Skin epidermis (tissue), 12 donors: ENCODE data around the gene TXNDC12.
"Not testable (repeated sequence)": the region's sequence is repeated elsewhere in the genome, so short reads cannot be mapped to it uniquely, and the experiment has no call there.

ENCODE experiments used
- H3K27ac ChIP-seq, 21 experiments: fragments of 200-600 bp; sonication (generic) in 11 of 21; one replicate each; pipeline ENCODE4 v1.5.0; 2020; ENCODE audit warnings: mild to moderate bottlenecking in 3 of 21, inconsistent platforms in 2 of 21, moderate library complexity in 2 of 21
- H3K4me3 ChIP-seq, 7 experiments: fragments of 200-600 bp; sonication (generic) in 2 of 7; one replicate each; pipeline ENCODE4 v1.5.0; 2020; ENCODE audit warnings: inconsistent platforms in 2 of 7, mild to moderate bottlenecking in 2 of 7, moderate library complexity in 1 of 7

The TXNDC12 gene

DNA sequence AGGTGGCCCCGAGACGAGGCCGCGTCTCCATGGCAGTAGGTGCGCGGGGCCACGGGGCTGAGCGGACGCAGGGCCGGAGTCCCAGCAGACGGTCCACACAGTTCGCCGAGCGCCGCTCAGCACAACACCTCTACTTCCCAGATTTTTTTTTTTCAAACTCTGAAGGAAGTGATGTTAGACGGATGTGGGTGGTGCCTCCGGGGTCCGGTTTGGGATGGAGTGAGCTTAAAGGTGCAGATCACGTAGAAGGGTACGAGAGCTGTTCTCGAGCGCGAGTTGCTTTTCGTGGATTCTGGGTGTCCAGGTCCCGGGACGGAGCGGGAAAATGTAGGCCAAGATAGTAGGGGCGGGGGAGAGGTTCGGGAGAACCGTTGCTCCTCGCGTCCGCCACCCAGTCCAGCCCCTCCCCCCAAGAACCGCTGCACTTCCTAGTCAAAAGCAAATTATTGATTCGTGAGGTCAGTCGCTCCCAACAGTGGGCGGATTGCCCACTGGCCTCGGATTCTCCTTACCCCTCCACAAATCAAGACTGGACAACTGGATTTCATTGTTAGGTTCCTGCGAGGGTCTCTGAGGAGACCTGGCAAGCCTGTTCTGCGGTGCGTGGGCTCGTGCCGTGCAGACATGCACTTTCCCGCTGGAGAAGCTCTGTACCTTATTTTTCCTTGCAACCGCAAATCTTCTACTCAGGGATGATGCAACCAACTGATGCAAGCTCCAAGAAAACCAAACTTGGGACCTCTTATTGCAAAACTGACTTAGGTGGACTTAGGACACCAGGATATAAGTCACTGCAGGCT lies at the start of gene TXNDC12:
Gene TXNDC12 (minus strand): TSS at position 126 of the 800 bp plus-strand sequence. CDS start 95 bp downstream, at position 31.
- Histone ChIP-seq H3K27ac (peak within 1 kb of the TSS; percentile 13 to 97 (median 91)), H3K4me3 (peak within 1 kb of the TSS; percentile 68 to 98 (median 78))

DNA sequence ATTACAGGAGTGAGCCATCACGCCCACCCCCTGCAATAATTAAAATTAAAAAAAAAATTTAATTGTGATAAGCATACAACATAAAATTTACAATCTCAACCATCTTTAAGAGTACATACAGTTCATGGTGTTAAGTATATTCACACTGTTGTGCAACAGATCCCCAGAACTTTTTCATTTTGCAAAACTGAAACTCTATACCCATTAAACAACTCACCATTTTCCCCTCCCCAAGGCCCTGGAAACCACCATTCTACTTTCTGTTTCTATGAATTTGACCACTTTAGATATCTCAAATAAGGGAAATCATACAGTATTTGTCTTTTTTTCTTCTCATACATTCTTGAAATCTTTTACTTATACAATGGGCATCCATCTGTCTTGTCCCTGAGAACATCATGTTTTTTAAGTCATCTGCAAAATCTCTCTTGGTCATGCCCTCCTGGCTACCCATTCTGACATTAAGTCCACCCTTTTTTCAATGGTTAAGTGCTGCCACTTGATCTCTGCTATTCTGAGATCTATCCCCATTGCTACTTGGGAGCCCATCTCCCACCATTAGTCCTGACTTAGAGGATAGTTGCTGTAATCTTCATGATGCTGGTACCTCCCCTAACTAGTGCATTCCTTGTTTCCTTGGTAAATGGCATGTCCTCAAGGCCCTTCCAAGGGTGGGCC lies 47.5 kb upstream of the TXNDC12 start:
- no peak overlapping the region for H3K27ac ChIP-seq

DNA sequence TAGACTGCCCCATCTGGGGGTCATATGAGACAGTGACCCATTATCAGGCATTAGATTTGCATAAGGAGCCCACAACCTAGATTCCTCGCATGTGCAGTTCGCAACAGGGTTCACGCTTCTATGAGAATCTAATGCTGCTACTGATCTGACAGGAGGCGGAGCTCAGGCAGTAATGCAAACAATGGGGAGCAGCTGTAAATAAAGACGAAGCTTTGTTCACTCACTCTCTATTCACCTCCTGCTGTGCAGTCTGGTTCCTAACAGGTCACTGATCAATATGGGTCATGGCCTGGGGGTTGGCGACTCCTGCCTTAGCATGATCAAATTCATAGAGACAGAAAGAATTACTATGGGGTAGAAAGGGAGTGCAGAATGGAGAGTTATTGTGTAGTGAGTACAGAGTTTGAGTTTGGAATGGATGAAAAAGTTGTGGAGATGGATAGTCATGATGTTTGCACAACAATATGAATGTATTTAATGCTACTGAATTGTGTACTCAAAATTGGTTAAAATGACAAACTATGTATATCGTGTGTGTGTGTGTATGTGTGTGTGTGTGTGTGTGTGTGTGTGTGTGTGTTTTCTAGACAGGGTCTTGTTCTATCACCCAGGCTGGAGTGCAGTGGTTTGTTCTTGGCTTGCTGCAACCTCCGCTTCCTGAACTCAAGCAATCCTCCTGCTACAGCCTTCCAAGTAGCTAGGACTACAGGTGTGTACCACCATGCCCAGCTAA lies 43.3 kb upstream of the TXNDC12 start:
- no peak overlapping the region for H3K4me3 ChIP-seq
- no peak overlapping the region for H3K27ac ChIP-seq

More for the DNA sequence above, 47.5 kb upstream of the TXNDC12 start:
- H3K4me3 ChIP-seq = no peak overlapping the region

DNA sequence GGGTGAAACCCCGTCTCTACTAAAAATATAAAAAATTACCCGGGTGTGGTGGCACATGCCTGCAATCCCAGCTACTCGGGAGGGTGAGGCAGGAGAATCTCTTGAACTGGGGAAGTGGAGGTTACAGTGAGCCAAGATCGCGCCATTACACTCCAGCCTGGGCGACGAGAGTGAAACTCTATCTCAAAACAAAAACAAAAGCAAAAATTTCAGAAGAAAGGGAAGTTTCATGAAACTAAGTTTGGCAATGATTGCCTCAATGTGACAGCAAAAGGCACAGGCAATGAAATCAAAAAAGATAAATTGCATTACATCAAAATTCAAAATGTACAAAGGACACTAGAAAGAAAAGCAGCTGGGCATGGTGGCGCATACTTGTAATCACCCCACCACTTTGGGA lies 41.2 kb upstream of the TXNDC12 start:
- Histone ChIP-seq H3K4me3 (no peak overlapping the region), H3K27ac (no peak overlapping the region)

DNA sequence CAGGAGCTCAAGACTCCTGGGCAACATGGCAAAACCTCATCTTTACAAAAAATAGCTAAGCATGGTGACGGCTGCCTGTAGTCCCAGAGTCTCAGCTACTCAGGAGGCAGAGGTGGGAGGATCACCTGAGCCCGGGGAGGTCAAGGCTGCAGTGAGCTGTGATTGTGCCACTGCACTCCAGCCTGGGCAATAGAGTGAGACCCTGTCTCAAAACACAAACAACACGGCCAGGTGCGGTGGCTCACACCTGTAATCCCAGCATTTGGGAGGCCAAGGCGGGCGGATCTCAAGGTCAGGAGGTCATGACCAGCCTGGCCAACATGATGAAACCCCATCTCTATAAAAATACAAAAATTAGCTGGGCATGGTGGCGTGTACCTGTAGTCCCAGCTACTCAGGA lies 39.3 kb upstream of the TXNDC12 start:
- H3K4me3 ChIP-seq, H3K27ac ChIP-seq: not testable (repeated sequence)

DNA sequence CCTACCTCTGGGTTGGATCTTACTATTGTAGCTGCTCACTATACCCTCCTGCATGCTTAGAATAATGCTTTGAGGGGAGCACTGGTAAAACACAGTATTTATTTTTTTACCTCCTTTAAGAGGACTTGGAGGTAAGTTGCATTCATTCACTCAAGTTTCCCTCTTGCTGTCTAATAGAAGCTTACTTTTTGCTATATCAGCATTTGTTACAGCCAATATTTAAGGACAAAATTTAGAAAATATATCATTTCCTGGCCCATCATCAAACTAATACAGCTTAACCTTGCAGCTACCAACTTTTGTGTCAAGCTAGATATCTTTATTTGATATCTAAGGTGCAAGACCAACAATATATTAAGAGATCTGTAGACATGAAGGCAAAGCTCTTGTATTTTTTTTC lies 32.9 kb upstream of the TXNDC12 start:
- H3K27ac ChIP-seq = not testable (repeated sequence)

DNA sequence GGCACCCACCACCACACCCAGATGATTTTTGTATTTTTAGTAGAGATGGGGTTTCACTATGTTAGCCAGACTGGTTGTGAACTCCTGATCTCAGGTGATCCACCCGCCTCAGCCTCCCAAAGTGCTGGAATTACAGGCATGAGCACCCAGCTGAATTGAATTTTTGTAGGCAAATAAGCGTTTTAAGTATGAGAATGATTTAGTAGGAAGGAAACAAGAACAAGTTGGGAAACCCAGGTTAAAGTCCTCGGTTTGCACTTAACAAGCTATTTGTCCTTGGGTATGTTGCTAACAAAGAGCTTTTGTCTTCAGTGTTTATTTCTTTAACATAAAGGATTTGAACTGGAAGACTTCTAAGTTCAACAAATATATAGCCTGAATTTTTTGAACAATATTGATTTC lies 25.0 kb upstream of the TXNDC12 start:
- Histone ChIP-seq H3K27ac (no peak overlapping the region), H3K4me3 (no peak overlapping the region)

More for the DNA sequence above, 32.9 kb upstream of the TXNDC12 start:
- not testable (repeated sequence) for H3K4me3 ChIP-seq

DNA sequence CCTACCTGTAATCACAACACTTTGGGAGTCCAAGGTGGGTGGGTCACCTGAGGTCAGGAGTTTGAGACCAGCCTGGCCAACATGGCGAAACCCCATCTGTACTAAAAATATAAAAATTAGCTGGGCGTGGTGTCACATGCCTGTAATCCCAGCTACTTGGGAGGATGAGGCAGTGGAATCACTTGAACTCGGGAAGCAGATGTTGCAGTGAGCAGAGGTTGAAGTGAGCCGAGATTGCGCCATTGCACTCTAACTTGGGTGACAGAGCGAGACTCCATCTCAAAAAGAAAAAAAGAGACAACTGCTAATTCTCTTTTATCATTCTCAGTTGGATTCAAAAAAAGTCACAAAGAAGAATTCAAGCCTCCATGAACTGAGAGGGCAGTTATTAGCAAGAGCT lies 22.3 kb upstream of the TXNDC12 start:
- not testable (repeated sequence) for H3K4me3 ChIP-seq, H3K27ac ChIP-seq

DNA sequence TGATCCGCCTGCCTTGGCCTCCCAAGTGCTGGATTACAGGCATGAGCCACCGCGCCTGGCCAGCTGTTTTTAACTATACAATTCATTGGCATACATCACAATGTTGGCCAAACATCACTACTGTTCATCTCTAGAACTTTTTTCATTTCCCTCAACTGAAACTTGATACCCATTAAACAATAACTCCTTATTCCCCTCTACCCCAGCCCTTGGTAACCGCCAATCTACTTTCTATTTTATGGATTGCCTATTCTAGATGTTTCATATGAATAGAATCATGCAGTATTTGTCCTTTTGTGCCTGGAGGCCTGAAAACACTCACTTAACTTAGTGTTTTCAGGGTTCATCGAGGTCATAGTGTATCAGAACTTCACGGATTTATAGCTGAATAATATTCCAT lies 17.3 kb upstream of the TXNDC12 start:
- Histone ChIP-seq H3K27ac (no peak overlapping the region), H3K4me3 (no peak overlapping the region)

DNA sequence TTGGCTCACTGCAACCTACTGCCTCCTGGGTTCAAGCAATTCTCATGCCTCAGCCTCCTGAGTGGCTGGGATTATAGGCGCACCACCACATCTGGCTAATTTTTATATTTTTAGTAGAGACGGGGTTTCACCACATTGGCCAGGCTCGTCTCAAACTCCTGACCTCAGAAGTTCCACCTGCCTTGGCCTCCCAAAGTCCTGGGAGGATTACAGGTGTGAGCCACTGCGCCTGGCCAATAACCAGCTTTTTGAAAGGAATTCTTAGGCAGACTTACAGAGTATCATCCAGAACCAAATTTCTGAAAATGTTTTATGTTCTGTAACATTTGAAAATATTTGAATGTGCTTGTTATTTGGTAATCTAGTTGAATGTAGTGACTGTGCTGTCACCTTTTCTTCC lies 15.7 kb upstream of the TXNDC12 start:
- Histone ChIP-seq H3K4me3 (no peak overlapping the region), H3K27ac (no peak overlapping the region)

DNA sequence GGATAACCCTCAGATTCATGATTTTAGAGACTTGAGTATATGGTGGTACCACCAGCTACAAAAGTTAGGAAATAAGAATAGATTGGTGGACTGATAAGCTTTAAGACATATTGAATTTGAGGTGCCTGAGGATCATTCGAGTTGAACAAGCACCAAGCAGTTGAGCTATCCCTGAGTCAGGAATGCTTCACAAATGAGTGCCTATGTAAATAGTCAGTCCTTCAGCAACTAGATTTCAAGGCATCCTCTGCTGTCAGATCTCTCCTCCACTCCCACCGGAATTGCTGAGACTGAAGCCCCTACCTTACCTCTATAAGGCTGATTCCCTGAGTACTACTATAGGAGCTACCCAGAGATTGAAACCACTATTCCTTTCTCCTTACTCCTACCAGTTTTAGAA lies 8.2 kb upstream of the TXNDC12 start:
- no peak overlapping the region for H3K27ac ChIP-seq
- H3K4me3 ChIP-seq = no peak overlapping the region

DNA sequence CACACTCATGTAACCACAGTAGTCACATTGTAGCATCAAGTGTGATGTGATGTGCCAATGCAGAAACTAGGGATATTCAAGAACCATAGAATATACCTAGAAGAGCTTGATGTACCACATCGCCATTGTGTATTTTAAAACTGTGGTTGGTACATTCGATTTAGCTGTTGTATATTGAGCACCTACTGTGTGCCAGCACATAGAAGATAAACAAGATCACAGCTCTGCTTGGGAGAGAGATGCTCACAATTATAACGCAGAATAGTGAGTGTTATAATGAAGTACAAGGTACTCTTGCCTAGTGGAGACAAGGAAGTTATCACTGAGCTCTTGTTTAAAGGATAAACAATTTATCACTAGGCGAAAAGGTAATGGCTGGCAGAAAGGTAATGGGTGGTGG lies 5.8 kb upstream of the TXNDC12 start:
- no peak overlapping the region for H3K27ac ChIP-seq
- no peak overlapping the region for H3K4me3 ChIP-seq

DNA sequence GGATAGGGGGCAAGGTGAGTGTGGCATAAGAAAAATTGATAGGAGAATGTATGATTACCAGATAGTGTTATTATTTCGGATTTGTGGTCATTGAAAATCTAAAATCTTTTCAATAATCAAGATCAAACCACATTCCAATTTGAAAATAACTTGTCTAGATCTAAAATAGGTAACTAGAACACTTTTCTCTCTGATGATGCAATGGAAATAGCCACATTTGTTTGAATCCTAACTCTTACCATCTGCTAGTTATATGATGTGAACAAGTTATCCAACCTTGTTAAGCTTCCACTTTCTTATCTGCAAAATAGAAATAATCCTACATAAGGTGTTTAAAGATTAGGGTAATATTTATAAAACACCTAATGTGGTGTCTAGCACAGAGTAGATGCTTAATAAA lies 4.9 kb upstream of the TXNDC12 start:
- Histone ChIP-seq H3K4me3 (no peak overlapping the region), H3K27ac (no peak overlapping the region)

DNA sequence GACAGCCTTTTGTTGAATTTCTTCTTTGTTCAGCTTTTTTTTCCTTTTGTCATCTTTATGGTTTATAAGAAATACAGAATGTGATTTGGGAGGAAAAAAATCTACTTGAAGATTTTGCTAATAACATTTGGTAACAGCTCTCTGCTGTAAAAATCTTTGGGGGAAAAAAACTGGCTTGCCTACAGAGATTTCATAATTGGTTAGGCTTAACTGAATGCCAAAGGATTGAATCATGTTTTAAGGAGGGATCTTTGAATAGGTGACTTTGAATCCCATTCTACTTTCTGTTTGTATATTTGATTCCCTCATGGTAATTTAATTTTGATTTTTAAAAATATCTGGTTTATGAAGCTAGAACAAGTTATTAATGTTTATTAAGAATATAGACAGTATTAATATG lies 4.3 kb upstream of the TXNDC12 start:
- H3K27ac ChIP-seq = no peak overlapping the region

DNA sequence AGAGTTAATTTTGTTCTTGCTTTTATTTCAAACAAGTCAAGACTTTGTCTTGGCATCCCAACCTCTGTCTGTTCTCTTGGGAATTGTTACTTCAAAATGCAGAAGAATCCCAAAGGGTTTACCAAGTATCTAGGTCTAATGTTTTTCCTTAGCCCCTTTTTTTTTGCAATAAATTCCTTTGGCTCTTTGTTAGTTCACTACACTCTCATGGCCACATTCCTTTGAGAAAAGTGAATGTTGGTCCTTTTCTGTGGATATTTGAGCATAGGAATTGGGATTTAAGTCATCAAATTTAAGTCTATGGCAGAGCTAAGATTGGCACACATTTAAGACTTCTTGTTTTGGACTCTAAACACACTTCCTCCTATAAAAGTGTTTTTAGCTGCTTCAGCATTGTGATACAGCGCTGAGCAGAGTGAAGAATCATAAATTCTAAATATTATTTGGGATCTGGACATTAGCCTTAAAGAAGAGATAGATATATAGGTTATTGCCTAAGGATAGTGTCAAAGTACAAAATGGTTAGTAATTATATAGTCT lies 3.0 kb upstream of the TXNDC12 start:
- H3K27ac ChIP-seq = peak overlapping the region in 3 of 21 experiments; percentile 12 to 92 (median 17)
- no peak overlapping the region for H3K4me3 ChIP-seq

More for the DNA sequence above, 4.3 kb upstream of the TXNDC12 start:
- no peak overlapping the region for H3K4me3 ChIP-seq

DNA sequence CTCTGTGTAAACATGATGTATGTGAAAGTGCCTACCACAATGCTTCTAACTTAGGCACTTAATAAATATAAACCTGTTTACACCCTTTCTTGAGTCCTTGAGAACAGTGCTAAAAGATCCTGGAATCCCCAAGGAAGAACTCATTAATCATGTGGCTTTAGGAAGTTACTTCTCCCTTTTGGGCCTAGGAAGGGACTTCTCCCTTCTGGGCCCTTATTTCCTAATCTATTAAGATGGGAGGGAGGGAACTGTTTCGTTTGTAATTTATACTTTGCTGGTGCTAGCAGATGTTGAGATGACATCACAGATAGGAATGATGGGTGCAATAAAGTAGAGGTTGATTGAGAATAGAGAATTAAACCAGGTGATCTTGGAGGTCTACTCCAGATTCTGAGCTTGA lies 2.3 kb upstream of the TXNDC12 start:
- Histone ChIP-seq H3K27ac (peak overlapping the region in 15 of 21 experiments; percentile 85 to 98 (median 95)), H3K4me3 (peak overlapping the region in 6 of 7 experiments; percentile 68 to 98 (median 84))

DNA sequence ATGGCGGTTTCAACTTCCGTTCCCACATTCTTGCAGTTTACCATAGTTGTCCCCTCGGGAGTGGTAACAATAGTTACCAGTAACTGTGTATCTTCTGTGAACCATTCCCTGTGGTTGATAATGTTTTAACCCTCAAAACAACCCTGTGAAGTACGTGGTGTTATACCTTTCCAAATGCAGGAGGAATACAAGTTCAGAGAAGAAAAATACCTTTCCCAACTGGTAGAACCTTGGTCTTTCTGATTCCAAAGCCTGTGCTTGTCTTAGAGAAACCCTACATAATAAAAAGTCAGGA lies 1.9 kb upstream of the TXNDC12 start:
- peak overlapping the region in 20 of 21 experiments; percentile 78 to 98 (median 95) for H3K27ac ChIP-seq

DNA sequence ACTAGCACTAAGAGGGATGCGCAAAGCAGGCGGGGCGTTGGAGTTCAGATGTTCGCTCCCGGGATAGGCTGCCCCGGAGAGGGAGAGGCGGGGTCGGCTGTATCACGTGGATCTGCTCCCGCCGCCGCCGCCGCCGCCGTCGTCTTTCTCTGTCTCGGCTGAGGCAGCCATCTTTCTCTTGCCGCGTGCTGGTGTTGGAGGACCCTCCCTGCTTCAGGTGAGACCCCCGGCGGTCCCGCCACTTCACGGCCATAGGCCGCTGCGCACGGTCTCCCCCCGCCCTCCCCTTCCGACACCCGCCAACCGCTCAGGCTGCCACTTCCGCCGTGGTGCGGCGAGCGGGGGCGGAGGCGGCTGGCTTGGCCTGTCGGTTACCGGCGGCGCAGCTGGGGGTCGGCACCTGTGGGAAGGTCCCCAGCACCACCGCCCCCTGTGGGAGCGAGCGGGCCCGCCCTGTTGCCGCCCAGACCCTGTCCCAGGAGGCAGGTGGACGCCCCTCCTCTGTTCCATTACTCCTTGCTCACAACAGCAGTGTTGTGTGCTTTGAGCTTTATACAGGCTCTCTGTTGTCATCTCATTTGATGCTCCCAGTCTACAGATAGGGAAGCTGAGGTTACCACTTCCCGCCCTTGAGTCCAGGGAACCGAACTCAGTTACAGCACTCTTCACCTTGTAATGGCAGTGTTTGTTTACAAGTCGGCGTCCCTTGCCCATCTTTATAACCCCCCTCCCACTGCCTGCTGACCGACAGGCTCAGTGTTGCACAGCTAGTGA lies 1.4 kb upstream of the TXNDC12 start, which contains the start of gene BTF3L4:
Gene BTF3L4 (plus strand): TSS at position 133 of the 774 bp plus-strand sequence. CDS start 3,553 bp downstream, outside the sequence.
- Histone ChIP-seq H3K27ac (peak within 1 kb of the TSS; percentile 78 to 98 (median 95)), H3K4me3 (peak within 1 kb of the TSS; percentile 68 to 98 (median 78))

More for the DNA sequence above, 1.9 kb upstream of the TXNDC12 start:
- peak overlapping the region; percentile 68 to 98 (median 78) for H3K4me3 ChIP-seq

DNA sequence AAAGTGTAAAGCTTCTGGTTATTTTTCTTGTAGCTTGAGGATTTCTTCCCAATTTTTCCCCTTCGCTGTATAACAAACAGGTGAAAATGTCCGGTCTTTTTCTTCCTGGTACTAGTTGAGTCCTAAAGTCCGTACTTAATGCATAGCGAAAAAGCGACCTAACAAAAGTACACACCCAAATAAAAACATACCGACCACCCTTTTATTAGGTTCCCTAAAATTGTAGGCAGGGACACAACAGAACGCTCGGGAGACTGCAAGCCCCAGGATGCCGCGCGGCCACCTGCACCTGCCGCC lies 823 bp upstream of the TXNDC12 start:
- Histone ChIP-seq H3K27ac (peak overlapping the region in 20 of 21 experiments; percentile 68 to 97 (median 92)), H3K4me3 (peak overlapping the region; percentile 68 to 98 (median 78))
